H9 (cell line): Measurements from ENCODE around the gene URI1. TPM values are rescaled to one million over a fixed set of nuclear protein-coding genes. Genes with fewer than 3 reads are reported as not detected.

ENCODE experiments used
- DNase-seq: peaks from one replicate; pipeline ENCODE4 v3.0.0-alpha.2; 2017
- H2AFZ ChIP-seq: one replicate; pipeline ENCODE4 v1.6.1; 2013; ENCODE audit warnings: mild to moderate bottlenecking, low read length, control low read depth, moderate library complexity
- H2AK5ac ChIP-seq: 2 replicates; pipeline ENCODE4 v1.6.1; 2013; ENCODE audit warnings: low read length, control low read depth, mixed read lengths; ENCODE audit not compliant: insufficient read length
- H2BK120ac ChIP-seq: one replicate; pipeline ENCODE4 v1.6.1; 2013; ENCODE audit warnings: low read depth, mild to moderate bottlenecking, low read length, control low read depth, inconsistent platforms; ENCODE audit not compliant: poor library complexity, severe bottlenecking
- H2BK12ac ChIP-seq: 2 replicates; pipeline ENCODE4 v1.6.1; 2013; ENCODE audit warnings: low read length, control low read depth, mixed read lengths, low read depth; ENCODE audit not compliant: insufficient read length
- H2BK15ac ChIP-seq: 2 replicates; pipeline ENCODE4 v1.6.1; 2013; ENCODE audit warnings: low read depth, low read length, control low read depth
- H2BK20ac ChIP-seq: one replicate; pipeline ENCODE4 v1.6.1; 2013; ENCODE audit warnings: low read depth, mild to moderate bottlenecking, low read length, control low read depth, inconsistent platforms; ENCODE audit not compliant: poor library complexity, severe bottlenecking
- H2BK5ac ChIP-seq: 2 replicates; pipeline ENCODE4 v1.6.1; 2013; ENCODE audit warnings: low read length, control low read depth, mixed read lengths; ENCODE audit not compliant: insufficient read length
- H3K14ac ChIP-seq: 2 replicates; pipeline ENCODE4 v1.6.1; 2013; ENCODE audit warnings: low read length, control low read depth; ENCODE audit not compliant: insufficient read depth
- H3K18ac ChIP-seq: 2 replicates; pipeline ENCODE4 v1.6.1; 2013; ENCODE audit warnings: low read depth, mild to moderate bottlenecking, mixed read lengths, low read length, control low read depth; ENCODE audit not compliant: insufficient read length
- H3K23ac ChIP-seq: 2 replicates; pipeline ENCODE4 v1.6.1; 2013; ENCODE audit warnings: low read length, control low read depth, mixed read lengths, low read depth; ENCODE audit not compliant: insufficient read length
- H3K23me2 ChIP-seq: 2 replicates; pipeline ENCODE4 v1.6.1; 2013; ENCODE audit warnings: low read depth, mild to moderate bottlenecking, mixed read lengths, low read length, control low read depth; ENCODE audit not compliant: insufficient read length, poor library complexity, severe bottlenecking
- H3K27ac ChIP-seq: 2 replicates; pipeline ENCODE4 v1.5.1; 2013; ENCODE audit warnings: low read length, control low read depth, mixed read lengths, low read depth; ENCODE audit not compliant: insufficient read length
- H3K27me3 ChIP-seq: 2 replicates; pipeline ENCODE4 v1.6.1; 2013; ENCODE audit warnings: low read length, control low read depth, inconsistent platforms; ENCODE audit not compliant: insufficient read depth
- H3K4ac ChIP-seq: 2 replicates; pipeline ENCODE4 v1.6.1; 2013; ENCODE audit warnings: low read depth, mild to moderate bottlenecking, control low read depth, inconsistent platforms, low read length, moderate library complexity
- H3K4me1 ChIP-seq: 2 replicates; pipeline ENCODE4 v1.6.1; 2013; ENCODE audit warnings: low read length, control low read depth, inconsistent platforms; ENCODE audit not compliant: insufficient read depth
- H3K4me2 ChIP-seq: 2 replicates; pipeline ENCODE4 v1.6.1; 2013; ENCODE audit warnings: low read length, control low read depth, mixed read lengths; ENCODE audit not compliant: insufficient read length, insufficient read depth
- H3K56ac ChIP-seq: 2 replicates; pipeline ENCODE4 v1.6.1; 2013; ENCODE audit warnings: low read depth, mild to moderate bottlenecking, mixed read lengths, low read length, control low read depth; ENCODE audit not compliant: insufficient read length
- H3K79me1 ChIP-seq: 2 replicates; pipeline ENCODE4 v1.6.1; 2013; ENCODE audit warnings: low read depth, mild to moderate bottlenecking, moderate library complexity, low read length, control low read depth, inconsistent platforms; ENCODE audit not compliant: insufficient read depth, poor library complexity, severe bottlenecking
- H3K79me2 ChIP-seq: 2 replicates; pipeline ENCODE4 v1.6.1; 2013; ENCODE audit warnings: low read length, control low read depth, inconsistent platforms; ENCODE audit not compliant: insufficient read depth
- H3K9ac ChIP-seq: 2 replicates; pipeline ENCODE4 v1.6.1; 2013; ENCODE audit warnings: low read length, control low read depth, mixed read lengths; ENCODE audit not compliant: insufficient read length; ENCODE audit errors: extremely low read depth
- H3K9me3 ChIP-seq: one replicate; pipeline ENCODE4 v1.6.1; 2013; ENCODE audit warnings: low read depth, low read length, inconsistent platforms; ENCODE audit not compliant: control insufficient read depth
- H3T11ph ChIP-seq: one replicate; pipeline ENCODE4 v1.6.1; 2013; ENCODE audit warnings: mild to moderate bottlenecking, low read length, control low read depth, inconsistent platforms
- H4K20me1 ChIP-seq: one replicate; pipeline ENCODE4 v1.6.1; 2013; ENCODE audit not compliant: control insufficient read depth, insufficient read length, insufficient read depth
- H4K5ac ChIP-seq: 2 replicates; pipeline ENCODE4 v1.6.1; 2013; ENCODE audit warnings: low read depth, mild to moderate bottlenecking, mixed read lengths, low read length, control low read depth; ENCODE audit not compliant: insufficient read length
- H4K8ac ChIP-seq: replicated peaks from 2 replicates; pipeline ENCODE4 v1.6.1; 2013; ENCODE audit warnings: low read length, control low read depth, mixed read lengths, low read depth; ENCODE audit not compliant: insufficient read length
- H4K91ac ChIP-seq: 2 replicates; pipeline ENCODE4 v1.6.1; 2013; ENCODE audit warnings: low read depth, mild to moderate bottlenecking, moderate library complexity, mixed read lengths, low read length, control low read depth; ENCODE audit not compliant: insufficient read length
- H3K27ac Mint-ChIP-seq, 3 experiments: 2 replicates in 2 of 3; 3 replicates in 1 of 3; pipeline ENCODE4 v1.8.0; 2020 to 2021; ENCODE audit warnings: mixed read lengths in 3 of 3, mild to moderate bottlenecking in 1 of 3, moderate library complexity in 1 of 3
- H3K27me3 Mint-ChIP-seq: 2 replicates; pipeline ENCODE4 v1.8.0; 2021; ENCODE audit warnings: low read depth, mild to moderate bottlenecking, moderate library complexity, mixed read lengths
- H3K36me3 Mint-ChIP-seq, 3 experiments: 2 replicates in 2 of 3; 3 replicates in 1 of 3; pipeline ENCODE4 v1.8.0; 2020 to 2021; ENCODE audit warnings: low read depth in 3 of 3, mixed read lengths in 3 of 3; ENCODE audit not compliant: insufficient read depth in 1 of 3
- H3K4me1 Mint-ChIP-seq, 2 experiments: 2 replicates each; pipeline ENCODE4 v1.8.0; 2020; ENCODE audit warnings: mixed read lengths in 2 of 2
- H3K4me3 Mint-ChIP-seq, 2 experiments: 2 replicates in 1 of 2; 3 replicates in 1 of 2; pipeline ENCODE4 v1.8.0; 2020 to 2021; ENCODE audit warnings: mild to moderate bottlenecking in 2 of 2, mixed read lengths in 2 of 2, moderate library complexity in 1 of 2
- H3K9me3 Mint-ChIP-seq, 2 experiments: 2 replicates in 1 of 2; 3 replicates in 1 of 2; pipeline ENCODE4 v1.8.0; 2020; ENCODE audit warnings: mild to moderate bottlenecking in 2 of 2, mixed read lengths in 2 of 2, moderate library complexity in 1 of 2
- WGBS: extraction: QIAGEN DNeasy Blood & Tissue Kit; methylation state at CpG from one replicate; pipeline ENCODE4 v1.1.7; 2013; ENCODE audit warnings: missing lambda C conversion rate, low lambda C conversion rate, mixed read lengths; ENCODE audit not compliant: insufficient read length; ENCODE audit errors: extremely low coverage; 5-methylcytosine and 5-hydroxymethylcytosine counted together
- total RNA-seq: library from RNA; stranded (reverse); gene quantifications from 2 replicates; pipeline ENCODE4 v1.2.1, GENCODE V29; 2021
- TF ChIP-seq, protein P1 (sequence below): fragments of 200-600 bp; sonication (generic); conservative IDR thresholded peaks from 3 replicates; pipeline ENCODE4 v1.8.0; 2021; ENCODE audit warnings: antibody characterized with exemption, mild to moderate bottlenecking

The URI1 gene
- total RNA-seq, 1 experiment from 2014 or later, result 54.3 TPM

DNA sequence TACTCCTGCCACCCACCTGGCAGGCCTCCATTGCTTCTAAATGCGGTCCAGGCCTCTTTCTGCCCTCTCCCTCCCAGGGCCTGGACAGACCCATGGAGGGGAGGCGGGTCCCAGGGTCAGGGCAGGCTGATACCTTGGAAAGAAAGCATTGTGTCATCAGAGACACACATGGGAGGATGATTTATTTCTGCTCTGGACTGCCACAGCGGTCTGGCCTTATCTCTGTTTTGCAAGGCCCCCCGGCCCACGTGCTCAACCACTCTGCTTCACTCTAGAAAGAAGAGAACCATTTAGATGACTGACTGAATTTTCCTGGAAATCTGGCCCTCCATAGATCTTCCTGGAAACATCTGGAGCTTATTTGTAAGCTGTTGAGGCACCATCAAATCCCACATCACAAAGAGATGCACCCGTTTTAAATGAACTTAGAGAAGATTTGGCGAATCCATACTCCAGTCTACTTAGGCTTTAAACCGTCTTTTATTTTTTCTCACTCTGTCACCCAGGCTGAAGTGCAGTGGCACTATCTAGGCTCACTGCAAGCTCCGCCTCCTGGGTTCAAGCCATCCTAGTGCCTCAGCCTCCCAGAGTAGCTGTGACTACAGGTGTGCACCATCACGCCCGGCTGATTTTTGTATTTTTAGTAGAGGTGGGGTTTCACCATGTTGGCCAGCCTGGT, 48.3 kb upstream of the URI1 start:
- Histone ChIP-seq H4K91ac (no peak overlapping the region), H2BK20ac (no peak overlapping the region), H3K79me1 (no peaks in the 10 kb centered on the region), H3K27me3 (no peaks in the 10 kb centered on the region), H3K4me2 (no peak overlapping the region), H3K79me2 (no peaks in the 10 kb centered on the region), H3K4ac (no peak overlapping the region), H3K9ac (no peak overlapping the region), H4K8ac (no peak overlapping the region), H2BK120ac (no peak overlapping the region), H2BK12ac (no peak overlapping the region), H3K4me1 (no peaks in the 10 kb centered on the region), H2AFZ (no peak overlapping the region), H4K5ac (no peak overlapping the region), H3K27ac (no peak overlapping the region), H3K14ac (no peak overlapping the region), H2BK15ac (no peak overlapping the region), H2BK5ac (no peak overlapping the region), H3K18ac (no peak overlapping the region), H2AK5ac (no peak overlapping the region), H3K56ac (no peak overlapping the region), H3K23me2 (no peaks in the 10 kb centered on the region), H3T11ph (no peak overlapping the region), H3K9me3 (no peaks in the 10 kb centered on the region), H3K23ac (no peak overlapping the region), H4K20me1 (no peaks in the 10 kb centered on the region)
- DNase-seq, result no peak
- TF ChIP-seq, protein P1, sequence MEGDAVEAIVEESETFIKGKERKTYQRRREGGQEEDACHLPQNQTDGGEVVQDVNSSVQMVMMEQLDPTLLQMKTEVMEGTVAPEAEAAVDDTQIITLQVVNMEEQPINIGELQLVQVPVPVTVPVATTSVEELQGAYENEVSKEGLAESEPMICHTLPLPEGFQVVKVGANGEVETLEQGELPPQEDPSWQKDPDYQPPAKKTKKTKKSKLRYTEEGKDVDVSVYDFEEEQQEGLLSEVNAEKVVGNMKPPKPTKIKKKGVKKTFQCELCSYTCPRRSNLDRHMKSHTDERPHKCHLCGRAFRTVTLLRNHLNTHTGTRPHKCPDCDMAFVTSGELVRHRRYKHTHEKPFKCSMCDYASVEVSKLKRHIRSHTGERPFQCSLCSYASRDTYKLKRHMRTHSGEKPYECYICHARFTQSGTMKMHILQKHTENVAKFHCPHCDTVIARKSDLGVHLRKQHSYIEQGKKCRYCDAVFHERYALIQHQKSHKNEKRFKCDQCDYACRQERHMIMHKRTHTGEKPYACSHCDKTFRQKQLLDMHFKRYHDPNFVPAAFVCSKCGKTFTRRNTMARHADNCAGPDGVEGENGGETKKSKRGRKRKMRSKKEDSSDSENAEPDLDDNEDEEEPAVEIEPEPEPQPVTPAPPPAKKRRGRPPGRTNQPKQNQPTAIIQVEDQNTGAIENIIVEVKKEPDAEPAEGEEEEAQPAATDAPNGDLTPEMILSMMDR, result no peak
- Mint-ChIP-seq H3K4me1 (no peaks in the 10 kb centered on the region), H3K4me3 (no peak overlapping the region), H3K27ac (no peak overlapping the region), H3K27me3 (peaks cover 2% of the 10 kb centered on the region), H3K36me3 (no peaks in the 10 kb centered on the region), H3K9me3 (no peaks in the 10 kb centered on the region; a peak in 1 of 5 replicates)
- WGBS, result no CpG with 5 or more reads among the region's 11 CpGs
